PC-3 (cell line): ENCODE measurements around the gene GPS1.

Experiments used
- EZH2 ChIP-seq: fragments of 300-600 bp; sonication (generic); IDR thresholded peaks from one replicate; pipeline ENCODE4 v1.6.1; 2017; ENCODE audit warnings: antibody characterized with exemption, mild to moderate bottlenecking, low read length; ENCODE audit not compliant: unreplicated experiment
- TF ChIP-seq, protein P1 (sequence below): fragments of 300-600 bp; sonication (generic); conservative IDR thresholded peaks from 2 replicates; pipeline ENCODE4 v1.5.1; 2017; ENCODE audit warnings: antibody characterized with exemption, low read depth, mild to moderate bottlenecking, low read length

DNA sequence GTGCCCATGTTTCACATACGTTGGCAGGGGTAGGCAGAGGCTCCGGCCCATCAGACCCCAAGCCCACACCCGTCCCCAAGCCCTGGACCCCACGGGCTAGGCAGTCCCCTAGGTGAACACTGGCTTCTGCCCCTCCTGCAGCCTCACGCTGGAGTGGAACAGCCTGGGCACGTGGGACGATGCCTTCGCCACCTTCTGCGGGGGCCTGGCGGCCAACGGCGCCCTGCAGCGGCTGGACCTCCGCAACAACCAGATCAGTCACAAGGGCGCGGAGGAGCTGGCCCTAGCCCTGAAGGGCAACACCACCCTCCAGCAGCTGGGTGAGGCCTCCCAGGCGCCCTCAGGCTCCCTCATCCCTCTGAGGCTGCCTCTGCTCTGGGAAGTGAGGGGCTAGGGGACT is 26.8 kb upstream of the GPS1 start:
- TF ChIP-seq, protein P1, sequence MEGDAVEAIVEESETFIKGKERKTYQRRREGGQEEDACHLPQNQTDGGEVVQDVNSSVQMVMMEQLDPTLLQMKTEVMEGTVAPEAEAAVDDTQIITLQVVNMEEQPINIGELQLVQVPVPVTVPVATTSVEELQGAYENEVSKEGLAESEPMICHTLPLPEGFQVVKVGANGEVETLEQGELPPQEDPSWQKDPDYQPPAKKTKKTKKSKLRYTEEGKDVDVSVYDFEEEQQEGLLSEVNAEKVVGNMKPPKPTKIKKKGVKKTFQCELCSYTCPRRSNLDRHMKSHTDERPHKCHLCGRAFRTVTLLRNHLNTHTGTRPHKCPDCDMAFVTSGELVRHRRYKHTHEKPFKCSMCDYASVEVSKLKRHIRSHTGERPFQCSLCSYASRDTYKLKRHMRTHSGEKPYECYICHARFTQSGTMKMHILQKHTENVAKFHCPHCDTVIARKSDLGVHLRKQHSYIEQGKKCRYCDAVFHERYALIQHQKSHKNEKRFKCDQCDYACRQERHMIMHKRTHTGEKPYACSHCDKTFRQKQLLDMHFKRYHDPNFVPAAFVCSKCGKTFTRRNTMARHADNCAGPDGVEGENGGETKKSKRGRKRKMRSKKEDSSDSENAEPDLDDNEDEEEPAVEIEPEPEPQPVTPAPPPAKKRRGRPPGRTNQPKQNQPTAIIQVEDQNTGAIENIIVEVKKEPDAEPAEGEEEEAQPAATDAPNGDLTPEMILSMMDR: no peak
- no peak for TF ChIP-seq EZH2
